ENCODE measurements around the gene RABGEF1. TPM values are rescaled to one million over a fixed set of nuclear protein-coding genes. Genes with fewer than 3 reads are reported as not detected.

RABGEF1 gene
- total and polyA plus RNA-seq, 9 of the 15 experiments (the other 6 are each of a cell fraction or from before 2014, with no cell fraction given) = 7.0 to 29.3 (median 20.5) TPM

GRCh38 chr7:66747881-66748511, 7.5 kb downstream of the RABGEF1 start (continued):
- TF ChIP-seq ZBTB11 (CRISPR knock-in tag; IDR thresholded peaks at IDR 0.05) = no peak
- TF ChIP-seq ARHGAP35 (IDR thresholded peaks at IDR 0.05; ENCODE audit: partially characterized antibody) = no peak
- no peak for TF ChIP-seq CHD7 (IDR thresholded peaks at IDR 0.05; ENCODE audit: low read depth, low read length)
- TF ChIP-seq ZNF184 (CRISPR knock-in tag; IDR thresholded peaks at IDR 0.05) = no peak
- TF ChIP-seq TEAD4 (IDR thresholded peaks at IDR 0.05; ENCODE audit: low read length) = no peak
- TF ChIP-seq TEAD4 (CRISPR knock-in tag; IDR thresholded peaks at IDR 0.05; ENCODE audit: borderline replicate concordance) = no peak
- TF ChIP-seq RB1 (IDR thresholded peaks at IDR 0.05; ENCODE audit: low read depth) = no peak
